IPS DF 19.7 (cell line): Measurements from ENCODE around the gene TMEM130.
"Not testable (repeated sequence)": the region's sequence is repeated elsewhere in the genome, so short reads cannot be mapped to it uniquely, and the experiment has no call there.

ENCODE experiments used
- DNase-seq: peaks from one replicate; pipeline ENCODE4 v3.0.0-alpha.2; 2013; ENCODE audit warnings: low read depth, low spot score

TMEM130 gene

DNA sequence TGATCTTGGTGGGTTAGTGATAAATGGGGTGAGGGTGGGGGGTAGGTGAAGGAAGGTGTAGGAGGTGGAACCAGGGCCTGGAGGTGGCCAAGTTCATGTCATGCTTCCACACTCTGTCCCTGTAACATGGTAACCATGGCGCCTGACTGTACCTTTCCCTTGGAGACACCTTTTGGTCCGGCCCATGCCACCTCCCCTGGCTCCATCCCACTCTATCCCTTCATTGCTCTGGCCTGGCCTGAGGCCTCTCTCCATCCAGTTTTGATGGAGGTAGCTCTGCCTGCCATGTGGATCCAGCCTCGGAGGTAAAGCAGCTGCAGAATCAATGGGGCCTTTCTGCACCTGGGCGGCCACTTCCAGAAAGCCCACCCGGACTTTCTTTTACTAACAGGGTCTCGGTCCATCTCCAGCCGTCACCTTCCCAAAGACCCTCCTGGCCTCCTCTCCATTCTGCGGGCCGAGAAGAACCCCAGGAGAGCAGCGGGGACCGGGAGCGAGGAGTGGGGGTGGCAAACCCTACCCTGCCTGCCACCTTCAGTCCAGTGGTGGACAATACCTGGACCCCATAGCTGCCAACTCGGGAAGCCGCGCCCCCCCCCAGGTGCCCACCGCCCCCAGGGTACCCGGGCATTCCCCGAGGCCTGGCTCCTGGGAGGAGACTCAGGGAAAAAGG, 8.0 kb upstream of the TMEM130 start:
- no peak for DNase-seq

DNA sequence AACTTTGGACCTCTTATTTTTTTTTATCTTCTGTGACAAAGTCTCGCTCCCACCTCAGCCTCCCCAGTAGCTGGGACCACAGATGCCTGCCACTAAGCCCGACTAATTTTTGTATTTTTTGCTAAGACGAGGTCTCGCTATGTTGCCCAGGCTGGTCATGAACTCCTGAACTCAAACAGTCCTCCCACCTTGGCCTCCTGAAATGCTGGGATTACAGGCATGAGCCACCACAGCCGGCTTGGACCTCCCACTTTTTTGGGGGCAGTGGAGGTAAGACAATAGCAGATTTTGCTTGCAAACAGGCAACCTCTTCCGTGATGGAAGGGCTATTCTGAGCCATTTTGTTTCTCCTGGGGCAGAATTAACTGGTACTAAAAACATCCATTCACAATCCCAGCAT, 7.3 kb upstream of the TMEM130 start:
- DNase-seq = no peak

DNA sequence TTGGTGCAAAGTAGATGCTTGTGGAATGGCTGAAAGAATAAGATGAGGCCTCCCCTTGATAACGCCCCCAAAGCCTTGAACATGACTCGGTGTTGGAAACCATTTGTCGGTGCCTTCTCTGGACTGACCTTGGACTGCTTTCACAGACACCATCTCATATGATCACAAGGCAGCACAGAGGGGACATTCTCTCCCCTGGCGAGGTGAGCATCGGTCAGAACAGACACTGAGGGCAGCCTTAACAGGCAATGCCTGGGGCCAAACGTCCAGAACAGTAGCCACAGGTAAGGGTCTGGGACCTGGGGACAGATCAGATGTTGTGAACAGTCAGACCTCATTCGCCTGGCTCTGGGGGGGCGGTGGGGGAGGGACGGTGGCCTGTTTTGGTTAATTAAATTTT, 5.7 kb upstream of the TMEM130 start:
- no peak for DNase-seq

DNA sequence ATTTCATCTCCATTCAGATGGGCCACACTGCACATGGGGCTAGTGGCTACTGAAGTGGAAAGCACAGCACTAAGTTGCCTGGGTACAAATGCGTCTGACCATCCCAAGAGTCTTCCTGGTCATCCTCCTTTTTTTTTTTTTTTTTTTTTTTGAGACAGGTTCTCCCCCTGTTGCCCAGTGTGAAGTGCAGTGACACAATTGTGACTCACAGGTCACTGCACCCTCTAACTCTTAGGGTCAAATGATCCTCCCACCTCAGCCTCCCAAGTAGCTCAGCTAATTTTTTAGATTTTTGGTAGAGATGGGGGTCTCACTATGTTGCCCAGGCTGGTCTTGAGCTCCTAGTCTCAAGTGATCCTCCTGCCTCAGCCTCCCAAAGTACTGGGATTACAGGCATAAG, 5.1 kb upstream of the TMEM130 start:
- no peak for DNase-seq

DNA sequence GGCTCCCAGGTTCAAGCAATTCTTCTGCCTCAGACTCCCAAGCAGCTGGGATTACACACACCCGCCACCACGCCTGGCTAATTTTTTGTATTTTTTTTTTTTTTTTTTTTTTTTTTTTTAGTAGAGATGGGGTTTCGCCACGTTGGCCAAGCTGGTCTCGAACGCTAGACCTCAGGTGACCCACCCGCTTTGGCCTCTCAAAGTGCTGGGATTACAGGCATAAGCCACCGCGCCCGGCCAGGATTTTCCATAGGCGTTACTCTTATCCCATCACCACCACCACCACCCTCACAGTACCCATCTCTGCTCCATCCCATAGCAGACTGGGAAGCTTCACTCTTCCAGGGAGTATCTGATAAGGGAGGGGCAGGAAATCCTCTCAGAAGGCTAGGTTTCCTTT, 3.8 kb upstream of the TMEM130 start:
- DNase-seq = not testable (repeated sequence)

DNA sequence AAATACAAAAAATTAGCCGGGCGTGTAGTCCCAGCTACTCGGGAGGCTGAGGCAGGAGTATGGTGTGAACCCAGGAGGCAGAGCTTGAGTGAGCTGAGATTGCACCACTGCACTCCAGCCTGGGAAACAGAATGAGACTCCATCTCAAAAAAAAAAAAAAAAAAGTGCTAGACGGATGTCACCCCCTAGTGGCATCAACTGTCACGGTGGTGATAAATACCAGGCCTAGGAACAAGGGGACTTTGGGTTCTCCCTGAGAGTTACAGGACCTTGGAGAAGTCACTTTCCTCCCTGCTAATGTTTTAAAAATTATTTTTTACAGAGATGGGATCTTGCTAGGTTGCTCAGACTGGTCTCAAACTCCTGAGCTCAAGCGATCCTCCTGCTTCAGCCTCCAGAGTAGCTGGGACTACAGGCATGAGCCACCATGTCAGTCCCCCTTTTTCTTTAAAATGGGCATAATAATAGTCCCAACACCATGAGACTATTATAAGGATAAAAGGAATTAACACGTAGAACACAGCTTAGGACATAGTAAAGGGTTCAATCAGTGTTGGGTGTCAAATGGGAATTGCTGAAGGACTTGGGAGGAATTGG, 2.6 kb upstream of the TMEM130 start:
- DNase-seq = no peak

DNA sequence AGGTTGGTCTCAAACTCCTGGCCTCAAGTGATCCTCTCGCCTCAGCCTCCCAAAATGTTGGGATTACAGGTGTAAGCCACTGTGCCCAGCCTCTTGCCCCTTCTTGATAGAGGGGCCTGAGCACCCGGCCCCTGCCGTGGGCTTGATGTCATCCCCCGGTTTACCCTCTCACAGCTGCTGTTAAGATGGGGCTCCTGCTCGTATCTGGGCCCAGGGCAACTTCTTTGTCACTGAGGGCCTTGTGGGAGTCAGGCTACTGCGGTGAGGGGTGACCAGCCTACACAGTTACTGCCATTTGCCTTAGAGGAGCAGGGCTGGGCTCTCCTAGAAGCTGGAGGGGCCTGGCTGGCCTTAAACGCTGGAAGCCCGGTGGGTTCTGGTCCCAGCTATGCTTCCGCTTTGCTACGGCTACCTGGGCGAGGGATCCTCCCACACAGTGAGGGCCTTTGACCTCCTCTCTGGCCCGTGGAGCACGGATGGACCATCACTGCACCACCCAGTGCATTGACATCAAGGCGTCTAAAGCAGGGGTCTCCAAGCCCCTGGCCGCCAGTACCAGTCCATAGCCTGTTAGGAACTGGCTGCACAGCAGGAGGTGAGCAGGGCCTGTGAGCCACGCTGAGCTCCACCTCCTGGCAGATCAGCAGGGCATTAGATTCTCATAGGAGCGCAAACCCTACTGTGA, 1.1 kb upstream of the TMEM130 start:
- no peak for DNase-seq

DNA sequence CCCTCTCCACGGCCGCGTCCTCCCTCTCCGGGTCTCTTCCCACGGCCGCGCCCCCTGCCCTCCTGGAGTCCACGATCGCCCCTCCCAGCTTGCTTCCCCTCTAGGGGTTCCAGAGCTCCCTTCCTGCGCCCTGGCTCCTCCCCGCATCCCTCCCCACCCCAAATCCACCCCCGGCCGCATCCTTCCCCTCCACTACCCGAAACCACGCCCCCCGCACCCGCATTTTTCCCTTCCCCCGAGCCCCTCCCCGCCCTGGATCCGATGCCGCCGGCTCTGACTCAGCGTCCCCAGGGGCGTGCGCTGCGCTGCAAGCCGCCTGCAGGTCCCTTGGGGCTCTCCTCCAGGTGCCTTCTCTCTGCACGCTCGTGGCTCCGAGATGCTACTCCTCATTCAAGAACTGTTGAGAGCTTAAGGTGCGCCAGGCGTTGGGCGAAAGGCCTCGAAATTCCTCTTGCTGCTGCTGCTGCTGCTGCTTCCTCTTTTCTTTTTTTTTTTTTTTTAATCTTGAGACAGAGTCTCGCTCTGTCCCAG, 372 bp upstream of the TMEM130 start:
- no peak for DNase-seq

DNA sequence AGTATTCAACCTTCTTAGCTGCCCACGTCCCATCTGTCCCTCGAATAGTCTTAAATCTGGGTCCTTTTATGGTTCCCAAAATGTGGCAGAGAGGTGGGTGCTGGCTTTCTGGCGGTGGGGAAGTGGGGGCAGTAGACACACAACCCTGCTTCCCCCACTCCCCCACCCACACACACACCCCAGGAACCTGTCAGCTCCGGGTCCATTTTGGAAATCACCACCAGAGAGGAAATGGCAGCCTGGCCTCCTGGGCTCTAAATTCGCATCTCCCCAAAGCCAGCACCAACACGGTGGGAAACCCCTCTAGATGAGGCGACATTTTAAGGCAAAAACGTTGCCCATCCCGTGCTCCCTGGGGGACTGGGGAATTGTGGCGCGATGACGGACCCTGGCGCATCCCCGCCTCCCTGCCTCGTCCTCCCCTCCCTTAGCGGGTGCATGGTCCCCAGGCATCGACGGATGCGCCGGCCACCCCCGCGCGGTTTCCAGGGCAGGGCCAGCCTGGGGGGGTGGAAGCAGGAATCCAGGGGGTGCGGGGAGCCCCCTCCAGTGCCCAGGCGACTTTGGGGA, 702 bp downstream of the TMEM130 start:
- no peak for DNase-seq

DNA sequence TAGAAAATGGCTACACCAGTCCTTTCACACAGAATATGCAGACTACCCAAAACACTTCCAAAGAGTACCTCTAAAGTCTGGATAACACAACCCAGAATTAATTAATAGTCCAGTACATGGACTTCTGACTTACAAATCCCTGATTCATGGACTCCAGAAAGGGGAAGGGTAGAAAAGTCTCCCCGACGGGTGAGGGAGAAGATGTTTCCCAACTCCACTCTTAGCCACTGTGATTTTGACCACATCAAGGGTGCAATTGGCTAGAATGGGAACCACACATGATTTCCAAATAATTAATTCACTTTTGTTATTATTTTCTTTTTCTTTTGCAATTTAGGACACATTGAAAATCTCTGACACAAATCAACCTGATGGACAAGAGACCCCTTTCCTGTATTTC, 1.4 kb downstream of the TMEM130 start:
- DNase-seq = no peak

DNA sequence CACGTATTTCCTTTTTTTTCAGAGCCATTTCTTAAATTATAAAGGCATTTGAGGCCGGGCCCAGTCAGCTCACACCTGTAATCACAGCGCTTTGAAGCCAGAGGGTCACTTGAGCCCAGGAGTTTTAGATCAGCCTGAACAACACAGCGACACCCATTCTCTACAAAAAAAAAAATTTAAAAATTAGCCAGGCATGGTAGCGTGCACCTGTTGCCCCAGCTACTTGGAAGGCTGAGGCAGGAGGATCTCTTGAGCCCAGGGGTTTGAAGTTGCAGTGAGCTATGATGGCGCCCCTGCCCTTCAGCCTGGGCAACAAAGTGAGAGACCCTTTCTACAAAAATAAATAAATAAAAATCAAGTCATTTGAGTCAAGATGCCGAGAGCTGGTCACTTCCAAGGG, 3.0 kb downstream of the TMEM130 start:
- DNase-seq = no peak

DNA sequence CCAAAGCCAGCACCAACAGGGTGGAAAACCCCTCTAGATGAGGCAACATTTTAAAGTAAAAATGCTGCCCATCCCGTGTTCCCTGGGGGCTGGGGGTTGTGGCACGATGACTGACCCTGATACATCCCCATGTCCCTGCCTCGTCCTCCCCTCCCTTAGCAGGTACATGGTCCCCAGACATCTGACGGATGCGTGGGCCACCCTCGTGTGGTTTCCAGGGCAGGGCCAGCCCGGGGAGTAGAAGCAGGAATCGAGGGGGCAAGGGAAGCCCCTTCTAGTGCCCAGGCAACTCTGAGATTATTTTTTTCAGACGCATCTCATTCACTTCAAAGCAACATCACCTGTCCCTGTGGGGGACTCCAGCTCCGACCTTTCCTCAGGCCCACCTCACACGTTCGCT, 3.5 kb downstream of the TMEM130 start:
- DNase-seq = no peak

DNA sequence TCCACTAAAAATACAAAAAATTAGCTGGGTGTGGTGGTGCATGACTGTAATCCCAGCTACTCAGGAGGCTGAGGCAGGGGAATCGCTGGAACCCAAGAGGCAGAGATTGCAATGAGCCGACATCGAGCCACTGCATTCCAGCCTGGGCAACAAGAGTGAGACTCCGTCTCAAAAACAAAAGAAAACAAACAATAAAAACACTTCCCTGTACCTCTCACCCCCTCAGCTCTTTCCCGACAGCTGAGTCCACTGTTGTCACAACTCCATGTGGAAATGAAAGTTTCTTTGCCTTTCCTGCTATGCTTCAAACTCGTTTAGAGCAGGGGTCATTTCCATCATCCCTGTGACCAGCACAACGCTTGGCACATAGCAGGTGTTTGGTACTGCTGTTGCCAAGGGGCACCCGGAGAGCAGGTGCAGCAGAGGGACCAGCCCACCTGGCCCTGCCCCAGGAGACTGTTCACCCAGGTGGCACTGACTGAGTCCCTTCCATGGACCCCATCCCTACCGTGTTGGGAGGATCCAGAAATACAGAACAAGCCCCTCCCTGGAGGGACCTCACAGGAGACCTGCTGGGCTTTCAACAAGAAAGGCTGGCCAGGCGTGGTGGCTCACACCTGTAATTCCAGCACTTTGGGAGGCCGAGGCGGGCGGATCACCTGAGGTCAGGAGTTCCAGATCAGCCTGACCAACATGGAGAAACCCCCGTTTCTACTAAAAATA, 4.9 kb downstream of the TMEM130 start:
- no peak for DNase-seq

DNA sequence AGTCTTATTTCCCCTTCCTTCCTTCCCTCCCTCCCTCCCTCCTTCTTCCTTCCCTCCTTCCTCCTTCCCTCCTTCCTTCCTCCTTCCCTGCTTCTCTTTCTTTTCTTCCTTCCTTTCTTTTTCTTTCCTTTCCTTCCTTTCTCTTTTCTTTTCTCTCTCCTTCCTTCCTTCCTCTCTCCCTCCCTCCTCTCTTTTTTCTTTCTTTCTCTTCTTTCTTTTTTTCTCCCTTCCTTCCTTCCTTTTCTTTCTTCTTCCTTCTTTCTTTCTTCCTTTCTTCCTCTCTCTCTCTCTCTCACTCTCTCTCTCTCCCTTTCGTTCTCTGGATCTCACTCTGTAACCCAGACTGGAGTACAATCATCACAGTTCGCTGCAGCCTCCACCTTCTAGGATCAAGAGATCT, 6.2 kb downstream of the TMEM130 start:
- no peak for DNase-seq

DNA sequence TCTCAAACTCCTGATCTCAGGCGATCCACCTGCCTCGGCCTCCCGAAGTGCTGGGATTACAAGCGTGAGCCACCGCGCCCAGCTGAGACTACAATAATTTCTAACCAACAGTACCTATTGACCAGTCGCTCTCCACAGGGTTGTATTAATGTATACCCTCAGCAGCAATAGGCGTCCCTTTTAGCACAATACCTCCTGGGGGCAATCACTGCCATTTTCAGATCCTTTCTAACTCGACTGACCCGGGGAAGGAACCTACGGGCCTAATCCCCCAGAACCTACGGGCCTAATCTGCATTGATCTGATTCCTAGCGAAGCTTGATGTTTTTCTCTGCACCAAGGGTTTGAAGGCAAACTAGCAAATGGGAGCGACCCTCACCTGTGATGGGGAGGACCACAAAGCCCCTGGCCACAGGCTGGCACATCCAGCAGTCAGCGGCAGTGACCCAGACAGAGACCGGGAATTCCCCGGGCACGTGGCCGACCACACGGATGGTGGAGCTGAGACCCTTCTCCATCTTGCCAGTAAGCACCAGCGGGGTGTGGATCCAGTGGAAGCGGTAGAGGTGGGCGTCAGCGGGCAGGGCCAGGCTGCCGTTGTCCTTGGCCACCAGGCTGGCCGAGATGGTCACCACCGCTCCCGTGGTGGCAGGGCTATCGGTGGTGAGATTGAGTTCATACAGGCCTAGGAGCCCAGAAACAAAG, 6.9 kb downstream of the TMEM130 start:
- DNase-seq = no peak

DNA sequence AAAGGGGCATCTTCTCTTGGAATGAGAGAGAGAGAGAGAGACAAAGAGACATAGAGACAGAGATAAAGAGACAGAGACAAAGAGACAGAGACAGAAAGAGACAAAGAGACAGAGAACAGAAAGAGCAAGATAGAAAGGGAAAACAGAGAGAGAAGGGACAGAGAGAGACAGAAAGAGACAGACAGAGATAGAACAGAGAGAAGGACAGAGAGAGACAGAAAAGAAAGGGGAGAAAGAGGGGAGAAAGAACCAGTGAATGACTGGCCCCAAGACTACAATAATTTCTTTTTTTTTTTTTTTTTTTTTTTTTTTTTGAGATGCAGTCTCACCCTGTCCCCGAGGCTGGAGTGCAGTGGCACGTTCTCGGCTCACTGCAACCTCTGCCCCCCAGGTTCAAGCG, 7.6 kb downstream of the TMEM130 start:
- DNase-seq = no peak

DNA sequence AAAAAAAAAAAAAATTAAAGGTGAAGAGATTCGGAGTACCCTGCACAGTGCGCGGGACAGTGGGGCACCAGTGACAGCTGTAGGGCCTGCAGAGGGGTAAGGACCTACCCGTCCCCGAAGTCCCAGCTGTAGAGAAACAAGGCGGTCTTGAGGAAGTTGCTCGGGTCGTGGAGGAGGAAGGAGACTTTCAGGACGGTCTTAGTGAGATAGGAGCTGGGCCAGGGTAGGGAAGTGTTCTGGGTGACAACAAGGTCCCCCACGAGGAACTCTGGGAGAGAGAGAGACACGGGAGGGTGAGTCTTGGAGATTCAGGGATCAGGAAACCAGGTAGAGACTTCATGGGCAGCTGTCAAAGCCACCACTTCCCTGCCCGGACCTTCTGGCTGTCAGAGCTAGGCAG, 9.7 kb downstream of the TMEM130 start:
- no peak for DNase-seq

DNA sequence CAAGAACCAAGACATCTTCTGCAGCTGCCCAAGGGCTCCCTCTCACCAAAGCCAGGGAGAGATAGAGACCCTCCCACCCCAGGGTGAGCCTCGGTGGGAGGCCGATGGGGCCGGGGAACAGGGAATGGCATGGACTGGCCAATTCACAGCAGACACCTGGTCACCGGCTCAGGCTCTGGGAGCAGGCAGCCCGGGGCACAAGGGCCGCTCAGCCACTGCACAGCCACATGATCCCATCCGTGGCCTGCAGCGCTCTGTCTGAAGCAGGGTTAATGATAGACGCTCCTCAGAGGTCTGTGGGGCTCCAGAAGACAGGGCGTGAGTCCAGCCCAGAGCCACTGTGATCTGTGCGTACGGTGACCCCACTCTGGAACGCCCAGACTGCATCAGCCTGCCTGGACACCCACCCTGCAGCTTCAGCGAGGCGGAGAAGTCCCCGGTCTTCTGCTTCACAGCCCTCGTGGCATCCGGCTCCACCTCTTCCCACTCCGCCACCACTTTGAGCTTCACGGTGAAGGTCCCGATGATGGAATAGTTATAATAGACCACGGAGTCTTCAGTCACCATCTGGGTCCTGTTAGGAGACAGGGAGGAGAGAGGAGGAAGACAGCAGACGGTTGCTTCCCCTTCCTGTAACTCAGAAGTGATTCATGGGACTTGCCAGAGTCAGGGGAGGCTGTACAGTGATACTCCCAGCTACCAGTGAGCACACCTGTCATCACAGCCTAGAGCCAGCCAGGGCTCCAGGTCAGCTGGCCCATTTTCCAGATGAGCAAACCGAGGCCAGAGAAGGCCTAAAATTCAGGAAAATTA, 14.0 kb downstream of the TMEM130 start:
- no peak for DNase-seq

DNA sequence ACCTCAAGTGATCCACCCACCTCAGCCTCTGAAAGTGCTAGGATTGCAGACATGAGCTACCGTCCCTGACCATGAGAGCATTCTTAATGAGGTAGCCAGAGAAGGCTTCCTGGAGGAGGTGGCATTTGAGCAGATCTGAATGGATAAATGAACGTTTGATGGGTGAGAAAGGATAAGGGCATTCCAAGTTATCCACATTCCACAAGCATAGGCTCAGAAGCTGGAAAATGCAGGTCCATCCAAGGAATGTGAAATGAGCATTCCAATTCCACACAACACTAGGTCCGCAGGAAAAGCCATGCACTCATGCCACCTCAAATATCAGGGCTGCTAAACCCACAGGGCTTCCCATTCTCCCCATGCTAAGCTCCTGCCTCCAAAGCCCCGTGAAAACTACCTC, 17.0 kb downstream of the TMEM130 start:
- no peak for DNase-seq

DNA sequence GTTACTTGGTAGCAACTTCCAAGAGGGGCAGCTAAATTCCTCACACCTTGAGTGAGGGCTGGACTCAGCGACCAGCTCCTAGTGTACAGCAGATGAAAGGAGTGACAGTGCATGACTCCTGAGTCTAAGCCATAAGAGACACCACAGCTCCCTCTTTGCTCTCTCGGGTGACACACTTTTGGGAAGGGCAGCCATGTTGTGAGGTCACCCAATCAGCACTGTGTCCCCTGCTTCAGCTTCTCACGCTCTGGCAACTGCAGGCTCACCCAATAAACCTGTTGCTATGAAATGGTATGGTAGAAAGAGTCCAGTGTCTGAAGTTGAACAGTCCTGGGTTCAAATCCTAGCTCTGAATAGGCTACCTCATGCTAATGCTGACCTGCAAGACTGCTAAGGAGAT, 20.9 kb downstream of the TMEM130 start:
- no peak for DNase-seq

DNA sequence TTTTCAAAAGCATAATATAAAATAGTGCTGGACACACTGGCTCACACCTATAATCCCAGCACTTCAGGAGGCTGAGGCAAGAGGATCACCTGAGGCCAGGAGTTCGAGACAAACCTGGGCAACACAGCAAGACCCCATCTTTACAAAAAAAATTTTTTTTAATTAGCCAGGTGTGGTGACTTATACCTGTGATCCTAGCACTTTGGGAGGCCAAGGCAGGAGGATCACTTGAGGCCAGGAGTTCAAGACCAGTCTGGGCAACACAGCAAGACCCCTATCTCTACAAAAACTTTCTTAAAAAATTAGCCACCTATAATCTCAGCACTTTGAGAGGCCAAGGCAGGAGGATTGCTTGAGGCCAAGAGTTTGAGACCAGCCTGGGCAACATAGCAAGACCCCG, 27.3 kb downstream of the TMEM130 start:
- DNase-seq = not testable (repeated sequence)
